ENCODE results near the gene RABGAP1L.
"Not testable (repeated sequence)": the region's sequence is repeated elsewhere in the genome, so short reads cannot be mapped to it uniquely, and the experiment has no call there.

Gene RABGAP1L

DNA sequence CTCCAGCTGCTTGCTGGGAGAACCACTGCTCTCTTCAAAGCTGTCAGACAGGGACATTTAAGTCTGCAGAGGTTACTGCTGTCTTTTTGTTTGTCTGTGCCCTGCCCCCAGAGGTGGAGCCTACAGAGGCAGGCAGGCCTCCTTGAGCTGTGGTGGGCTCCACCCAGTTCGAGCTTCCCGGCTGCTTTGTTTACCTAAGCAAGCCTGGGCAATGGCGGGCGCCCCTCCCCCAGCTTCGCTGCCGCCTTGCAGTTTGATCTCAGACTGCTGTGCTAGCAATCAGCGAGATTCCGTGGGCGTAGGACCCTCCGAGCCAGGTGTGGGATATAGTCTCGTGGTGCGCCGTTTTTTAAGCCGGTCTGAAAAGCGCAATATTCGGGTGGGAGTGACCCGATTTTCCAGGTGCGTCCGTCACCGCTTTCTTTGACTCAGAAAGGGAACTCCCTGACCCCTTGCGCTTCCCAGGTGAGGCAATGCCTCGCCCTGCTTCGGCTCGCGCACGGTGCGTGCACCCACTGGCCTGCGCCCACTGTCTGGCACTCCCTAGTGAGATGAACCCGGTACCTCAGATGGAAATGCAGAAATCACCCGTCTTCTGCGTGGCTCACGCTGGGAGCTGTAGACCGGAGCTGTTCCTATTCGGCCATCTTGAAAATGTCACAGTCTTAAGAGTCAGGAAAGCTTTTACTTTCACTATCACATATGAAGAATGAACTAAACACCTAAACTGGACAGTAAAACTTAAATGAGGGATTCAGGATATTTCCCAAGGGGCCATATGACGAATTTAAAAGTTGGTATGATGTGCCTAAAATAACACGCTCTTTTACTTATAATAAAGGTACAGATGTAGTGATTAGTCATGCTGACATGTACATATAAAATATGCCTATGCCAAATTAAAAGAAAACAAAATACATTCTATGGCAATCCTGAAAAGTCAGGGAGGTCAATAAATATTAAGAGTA lies 689.6 kb downstream of the RABGAP1L start:
- not testable (repeated sequence) for DNase-seq (ENCODE audit: low read depth in 2 of 2, low spot score in 1 of 2)

DNA sequence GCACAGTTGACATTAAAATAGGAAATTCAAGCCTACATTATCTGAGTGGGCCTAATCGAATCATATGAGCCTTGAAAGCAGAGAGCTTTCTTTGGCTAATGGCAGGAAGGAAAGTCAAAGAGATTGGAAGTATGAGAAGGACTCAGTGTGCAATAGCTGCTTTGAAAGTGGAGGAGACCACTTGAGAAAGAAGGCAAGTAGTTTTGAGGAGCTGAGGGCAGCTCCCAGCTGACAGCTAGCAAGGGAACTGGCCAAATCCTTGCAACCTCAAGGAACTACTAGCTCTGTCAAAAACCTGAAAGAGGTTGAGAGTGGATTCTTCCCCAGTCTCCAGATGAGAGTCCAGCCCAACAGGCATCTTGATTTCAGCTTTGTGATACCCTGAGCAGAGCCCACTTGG lies 691.4 kb downstream of the RABGAP1L start:
- DNase-seq (ENCODE audit: low read depth in 2 of 2, low spot score in 1 of 2) = no peak

DNA sequence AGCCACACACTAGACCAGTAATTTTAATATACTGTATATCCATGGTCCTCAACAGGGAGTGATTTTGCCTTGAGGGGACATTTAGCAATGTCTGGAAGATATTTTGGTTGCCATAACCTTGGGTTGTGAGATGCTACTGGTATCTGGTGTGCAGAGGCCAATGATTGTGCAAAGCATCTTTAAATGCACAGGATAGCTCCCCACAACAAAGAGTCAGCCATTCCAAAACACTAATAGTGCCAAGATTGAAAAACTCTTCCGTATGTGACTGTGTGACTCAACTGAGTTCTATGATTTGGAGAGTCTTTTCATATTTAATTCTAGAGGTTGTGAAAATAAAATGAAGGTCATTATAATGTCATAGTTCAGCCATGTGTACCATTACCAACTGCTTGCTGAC lies 699.0 kb downstream of the RABGAP1L start:
- no peak for DNase-seq (ENCODE audit: low read depth in 2 of 2, low spot score in 1 of 2)

DNA sequence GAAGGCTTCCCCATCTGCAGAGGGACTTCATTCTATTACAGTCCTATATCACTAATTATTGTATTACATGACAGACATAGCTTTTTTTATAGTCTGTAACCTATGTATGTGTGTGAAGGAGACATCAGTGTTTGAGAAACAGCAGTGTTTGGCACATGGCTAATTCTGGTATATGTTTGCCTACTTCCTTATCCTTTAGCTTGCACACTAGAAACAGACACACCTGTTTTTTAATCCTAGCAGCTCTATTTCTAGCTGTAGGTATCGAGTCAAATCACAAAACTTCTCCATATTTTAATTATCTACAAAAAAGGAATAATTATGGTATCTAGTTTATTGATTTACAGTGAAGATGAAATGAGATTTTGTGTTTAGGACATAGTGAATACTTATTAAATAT lies 711.0 kb downstream of the RABGAP1L start:
- DNase-seq (ENCODE audit: low read depth in 2 of 2, low spot score in 1 of 2) = no peak

DNA sequence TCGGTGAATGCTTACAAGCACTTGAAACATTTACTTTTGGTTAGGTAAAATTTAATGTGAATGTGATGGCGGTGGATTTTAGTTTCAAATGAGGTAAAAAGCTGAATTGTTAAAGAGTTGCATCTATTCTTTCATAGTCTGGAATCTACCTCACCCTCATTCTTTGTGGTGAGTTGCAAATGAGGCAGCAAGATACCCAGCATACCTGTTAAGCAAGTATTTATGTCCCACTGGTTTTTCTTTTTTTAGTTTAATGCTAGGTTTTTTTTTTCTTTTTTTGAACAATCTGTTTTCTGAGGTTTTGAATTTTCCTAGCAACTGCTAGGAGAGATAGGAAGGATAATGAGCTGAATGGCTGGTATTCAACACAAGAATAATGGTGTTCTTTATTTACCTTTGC lies 712.6 kb downstream of the RABGAP1L start:
- no peak for DNase-seq (ENCODE audit: low read depth in 2 of 2, low spot score in 1 of 2)

DNA sequence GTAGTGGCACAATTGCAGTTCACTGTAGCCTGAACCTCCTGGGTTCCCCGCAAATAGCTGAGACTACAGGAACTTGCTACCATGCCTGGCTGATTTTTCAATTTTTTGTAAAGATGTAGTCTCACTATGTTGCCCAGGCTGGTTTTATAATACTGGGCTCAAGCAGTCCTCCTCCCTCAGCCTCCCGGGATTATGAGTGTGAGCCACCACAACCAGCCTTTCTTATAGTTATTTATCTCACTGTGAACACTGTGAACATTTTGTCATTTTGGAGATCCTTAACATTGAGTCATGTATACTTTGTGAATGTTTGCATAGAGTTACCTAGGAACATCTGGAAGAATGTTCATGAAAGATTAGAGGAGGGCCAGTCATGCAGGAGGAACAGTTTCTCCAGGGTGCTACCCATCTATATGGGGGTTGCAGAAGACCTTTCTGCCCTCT lies 713.3 kb downstream of the RABGAP1L start:
- no peak for DNase-seq (ENCODE audit: low read depth in 2 of 2, low spot score in 1 of 2)

DNA sequence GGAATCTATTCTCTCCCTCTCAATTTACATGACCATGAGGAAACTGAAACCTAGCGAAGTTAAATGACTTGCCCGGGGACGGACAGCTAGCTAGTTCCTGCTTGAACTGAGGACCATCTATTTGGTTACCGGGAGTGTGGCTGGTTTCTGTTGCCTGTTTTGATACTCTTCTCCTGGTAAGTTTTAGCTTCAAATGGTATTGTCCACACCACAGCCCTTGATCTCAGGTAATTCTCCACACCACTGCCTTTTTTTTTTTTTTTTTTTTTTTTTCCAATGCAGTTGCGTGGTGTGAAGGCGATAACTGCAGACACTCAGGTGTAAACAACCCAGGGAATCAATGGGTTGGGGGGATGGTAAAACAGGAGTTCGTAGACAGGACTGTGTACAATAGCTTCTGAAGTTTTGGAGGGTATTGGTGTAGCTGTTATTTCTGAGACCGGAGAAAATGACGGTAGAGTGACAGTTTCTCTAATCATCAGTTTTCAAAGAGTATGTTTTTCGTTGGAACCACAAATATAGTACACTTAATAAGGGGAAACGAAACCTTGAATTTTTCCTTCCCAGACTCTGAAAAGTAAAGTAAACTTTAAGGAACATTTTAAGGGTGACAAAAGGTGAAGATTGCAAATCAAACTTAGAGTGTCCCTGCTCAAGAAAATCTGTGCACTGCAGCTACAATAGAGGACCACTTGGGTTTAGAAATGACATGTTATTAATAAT lies 715.2 kb downstream of the RABGAP1L start:
- DNase-seq (ENCODE audit: low read depth in 2 of 2, low spot score in 1 of 2) = no peak

DNA sequence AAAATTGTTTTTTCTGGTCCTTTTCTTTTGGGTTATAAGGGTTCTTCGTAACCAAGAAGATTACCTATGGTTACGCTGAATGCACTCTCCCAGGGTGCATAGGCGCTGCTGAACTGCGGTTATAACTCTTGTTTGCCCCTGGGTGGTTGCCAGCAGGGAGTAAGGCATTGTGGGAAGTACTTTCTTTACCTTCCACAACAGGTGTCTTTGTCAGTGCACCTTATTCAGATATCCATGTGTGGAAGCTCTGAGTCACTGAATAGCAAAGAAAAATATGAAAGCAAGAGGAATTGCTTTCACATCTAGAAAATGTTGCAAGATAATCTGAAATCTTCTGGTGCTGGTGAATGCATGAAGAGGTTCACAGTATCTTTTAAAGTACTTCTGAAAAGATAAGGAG lies 716.0 kb downstream of the RABGAP1L start:
- DNase-seq (ENCODE audit: low read depth in 2 of 2, low spot score in 1 of 2) = no peak

DNA sequence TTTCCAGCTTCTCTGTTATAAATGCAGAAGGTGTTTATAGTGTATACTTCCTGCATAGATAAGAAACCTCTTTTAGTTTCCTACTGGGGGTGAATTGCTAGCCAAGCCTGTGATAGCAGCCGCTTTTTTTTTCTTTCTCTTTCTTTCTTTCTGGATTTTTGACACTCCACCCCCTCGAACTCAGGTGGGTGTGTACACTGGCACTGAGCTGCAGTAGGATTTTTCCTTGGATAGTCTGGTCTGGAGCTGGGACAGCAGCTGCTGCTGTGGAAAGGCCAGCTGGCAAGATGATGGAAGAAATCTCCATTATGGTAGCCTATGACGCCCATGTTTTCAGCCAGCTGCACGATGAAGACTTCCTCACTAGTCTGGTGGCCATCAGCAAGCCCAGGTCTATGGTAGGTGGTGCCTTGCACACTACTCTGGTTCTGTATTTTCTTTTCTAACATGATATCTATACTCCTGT lies 717.9 kb downstream of the RABGAP1L start:
- DNase-seq (ENCODE audit: low read depth in 2 of 2, low spot score in 1 of 2) = no peak

DNA sequence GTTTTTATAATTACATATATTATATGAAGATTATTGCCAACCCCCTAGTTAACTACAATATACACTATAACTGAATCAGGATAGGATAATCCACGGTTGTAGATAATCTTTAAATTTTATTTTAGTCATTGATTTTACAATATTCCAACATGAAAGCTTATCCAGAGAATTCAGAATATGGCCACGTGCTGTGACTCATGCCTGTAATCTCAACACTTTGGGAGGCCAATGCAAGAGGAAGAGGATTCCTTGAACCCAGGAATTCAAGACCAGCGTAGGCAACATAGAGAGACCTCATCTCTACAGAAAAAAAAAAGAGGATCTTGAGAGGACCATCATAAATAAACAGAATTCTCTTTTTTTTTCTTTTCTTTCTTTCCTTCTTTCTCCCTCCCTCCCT lies 720.9 kb downstream of the RABGAP1L start:
- DNase-seq (ENCODE audit: low read depth in 2 of 2, low spot score in 1 of 2) = no peak

DNA sequence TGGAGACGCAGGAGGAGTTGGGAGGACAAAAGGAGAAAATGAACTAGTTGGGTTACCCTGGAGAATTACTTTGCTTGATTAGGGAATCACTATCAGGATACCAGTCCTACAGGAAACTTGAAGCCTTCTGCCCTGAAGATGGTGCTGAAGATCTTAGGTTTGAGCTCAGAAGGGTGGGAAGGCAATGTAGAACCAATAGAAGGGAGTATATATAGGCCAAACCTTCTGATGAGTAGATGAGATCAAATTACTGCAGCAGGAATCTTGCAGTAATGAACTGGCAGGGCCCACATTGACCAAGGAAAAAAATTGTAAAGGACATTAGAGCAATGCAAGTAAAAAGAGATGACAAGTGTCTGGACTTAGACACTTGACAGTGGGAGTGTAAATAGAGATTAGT lies 724.1 kb downstream of the RABGAP1L start:
- DNase-seq (ENCODE audit: low read depth in 2 of 2, low spot score in 1 of 2) = no peak

DNA sequence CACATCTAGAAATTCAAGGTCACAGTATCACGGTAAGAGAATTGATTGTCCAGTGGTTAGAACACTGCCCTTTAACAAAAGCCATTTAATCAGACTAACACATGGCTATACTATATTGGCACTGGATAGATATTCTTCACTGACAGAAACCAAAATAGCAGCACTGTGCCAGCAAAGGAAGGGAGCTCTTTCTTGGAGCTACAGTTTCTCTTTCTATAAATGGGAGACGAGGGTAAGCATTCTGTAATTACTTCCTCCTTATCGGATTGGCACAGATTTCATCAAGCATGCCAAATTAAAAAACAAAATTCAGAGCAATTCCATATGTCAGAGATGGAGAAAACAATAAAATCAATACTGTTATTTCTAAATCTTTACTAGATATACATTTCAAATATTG lies 724.7 kb downstream of the RABGAP1L start:
- DNase-seq (ENCODE audit: low read depth in 2 of 2, low spot score in 1 of 2) = no peak

DNA sequence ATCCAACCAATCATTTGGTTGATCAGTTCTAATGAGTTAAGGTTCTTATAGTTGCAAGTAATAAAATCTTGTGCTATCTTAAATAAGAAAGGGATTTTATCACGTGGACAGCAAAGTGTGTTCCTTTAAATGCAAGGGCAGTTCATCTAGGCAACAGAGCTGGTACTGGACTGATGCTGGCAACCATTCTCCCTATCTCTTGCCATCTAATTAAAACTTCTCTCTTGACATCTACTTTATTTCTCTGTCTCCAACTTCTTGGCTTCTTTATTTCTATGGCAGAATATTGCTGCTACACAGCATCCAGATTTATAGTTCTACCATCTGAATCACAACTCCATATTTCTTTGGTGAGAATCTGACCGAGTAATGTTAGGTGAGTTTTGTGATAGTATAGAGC lies 725.2 kb downstream of the RABGAP1L start:
- DNase-seq (ENCODE audit: low read depth in 2 of 2, low spot score in 1 of 2) = no peak

DNA sequence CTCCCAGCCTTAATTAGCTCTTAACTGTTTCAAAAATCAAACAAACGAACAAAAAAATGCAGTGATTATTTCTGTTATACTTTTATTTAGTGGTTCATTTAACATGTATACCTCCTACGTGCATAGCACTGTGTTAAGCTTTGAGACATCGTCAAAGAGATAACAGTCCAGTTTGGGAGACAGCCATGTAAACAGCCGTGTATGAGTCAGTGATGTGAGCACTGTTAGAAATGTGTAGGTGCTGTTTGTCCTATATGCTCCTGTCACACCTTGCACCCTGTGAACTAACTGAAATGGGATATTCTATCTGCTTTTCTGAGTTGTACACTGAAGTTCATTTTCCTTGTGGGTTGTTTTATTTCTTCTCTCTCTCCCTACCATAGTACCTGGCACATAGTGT lies 730.7 kb downstream of the RABGAP1L start:
- DNase-seq (ENCODE audit: low read depth in 2 of 2, low spot score in 1 of 2) = no peak

DNA sequence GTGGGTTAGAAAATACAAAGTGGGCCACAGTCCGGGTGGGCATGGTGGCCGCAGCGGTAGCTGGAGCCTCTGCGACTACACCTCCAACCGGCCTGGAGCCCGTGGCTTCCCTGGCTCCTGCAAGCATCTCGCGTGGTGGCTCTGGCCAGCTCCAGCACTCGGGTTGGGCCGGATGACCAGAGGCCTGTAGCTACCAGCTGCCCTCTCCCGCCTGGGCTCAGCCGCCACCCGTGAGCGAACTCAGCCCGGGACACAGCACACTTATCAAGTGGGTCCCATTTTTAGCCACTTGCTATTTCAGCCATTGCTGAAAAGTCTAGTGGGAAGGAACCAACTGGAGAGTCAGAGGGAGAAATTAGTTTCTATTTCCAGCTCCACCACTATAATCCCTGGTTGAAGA lies 732.7 kb downstream of the RABGAP1L start:
- no peak for DNase-seq (ENCODE audit: low read depth in 2 of 2, low spot score in 1 of 2)

DNA sequence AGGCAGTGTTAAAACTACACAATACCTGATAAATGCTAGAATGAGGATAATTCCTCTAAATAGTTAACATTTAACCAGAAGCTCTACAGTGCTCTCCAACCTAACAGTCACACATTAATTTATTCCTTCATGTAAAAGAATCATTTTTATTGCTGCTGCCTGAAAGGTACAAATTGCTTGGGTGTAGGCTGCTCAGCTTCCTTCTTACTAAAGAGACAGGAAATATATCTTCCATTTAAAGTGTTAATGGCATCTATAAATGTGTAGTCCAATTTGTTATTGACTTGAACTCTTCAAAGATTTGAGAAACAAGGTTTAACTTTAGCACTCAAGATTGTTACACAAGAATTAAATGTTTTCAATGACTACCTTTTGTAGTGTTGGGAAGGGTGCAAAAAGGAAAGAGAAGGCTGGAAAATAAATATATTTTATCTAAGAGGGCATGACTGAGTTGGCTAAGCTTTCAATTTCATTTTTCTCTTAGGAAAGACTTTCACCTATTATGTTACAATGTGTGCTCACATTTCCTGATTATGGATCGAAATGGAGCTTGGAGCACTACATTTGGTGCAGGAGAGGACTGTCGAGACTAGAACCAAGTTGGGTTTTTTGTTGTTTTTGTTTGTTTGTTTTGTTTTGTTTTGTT lies 734.9 kb downstream of the RABGAP1L start:
- DNase-seq (ENCODE audit: low read depth in 2 of 2, low spot score in 1 of 2) = no peak

DNA sequence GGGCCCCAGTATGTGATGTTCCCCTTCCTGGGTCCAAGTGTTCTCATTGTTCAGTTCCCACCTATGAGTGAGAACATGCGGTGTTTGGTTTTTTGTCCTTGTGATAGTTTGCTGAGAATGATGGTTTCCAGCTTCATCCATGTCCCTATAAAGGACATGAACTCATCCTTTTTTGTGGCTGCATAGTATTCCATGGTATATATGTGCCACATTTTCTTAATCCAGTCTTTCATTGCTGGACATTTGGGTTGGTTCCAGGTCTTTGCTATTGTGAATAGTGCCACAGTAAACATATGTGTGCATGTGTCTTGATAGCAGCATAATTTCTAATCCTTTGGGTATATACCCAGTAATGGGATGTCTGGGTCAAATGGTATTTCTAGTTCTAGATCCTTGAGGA lies 736.3 kb downstream of the RABGAP1L start:
- not testable (repeated sequence) for DNase-seq (ENCODE audit: low read depth in 2 of 2, low spot score in 1 of 2)

DNA sequence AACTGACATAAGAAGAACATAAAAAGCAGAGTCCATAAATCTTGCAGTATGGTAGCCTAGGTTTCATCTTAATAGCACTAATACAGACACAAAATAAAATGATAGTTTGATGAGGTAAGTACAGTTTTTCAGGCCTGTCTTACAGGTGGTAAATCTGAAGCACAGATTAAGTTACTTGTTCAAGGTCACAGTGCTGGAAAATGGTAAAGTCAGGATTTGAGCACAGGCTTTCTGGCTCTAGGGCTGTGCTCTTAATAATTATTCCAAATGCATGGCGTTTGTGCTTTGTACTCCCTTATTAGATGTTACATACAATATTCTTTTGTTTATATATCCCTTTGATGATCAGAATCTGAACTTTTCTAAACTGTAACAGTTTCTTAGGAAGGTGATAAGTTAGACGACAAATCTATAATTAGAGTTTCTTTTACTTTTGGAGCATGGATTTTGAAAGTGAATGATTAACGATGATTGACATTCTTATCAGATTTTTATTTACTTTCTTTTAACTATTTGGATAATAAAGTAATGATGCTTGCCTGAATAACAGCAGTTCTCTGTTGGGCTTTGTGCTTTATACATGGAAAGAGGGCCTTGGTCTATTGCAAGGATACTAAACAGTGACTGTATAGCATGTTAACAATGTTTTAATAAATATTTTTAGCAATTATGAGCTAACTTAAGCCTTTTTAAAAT lies 738.9 kb downstream of the RABGAP1L start:
- no peak for DNase-seq (ENCODE audit: low read depth in 2 of 2, low spot score in 1 of 2)

DNA sequence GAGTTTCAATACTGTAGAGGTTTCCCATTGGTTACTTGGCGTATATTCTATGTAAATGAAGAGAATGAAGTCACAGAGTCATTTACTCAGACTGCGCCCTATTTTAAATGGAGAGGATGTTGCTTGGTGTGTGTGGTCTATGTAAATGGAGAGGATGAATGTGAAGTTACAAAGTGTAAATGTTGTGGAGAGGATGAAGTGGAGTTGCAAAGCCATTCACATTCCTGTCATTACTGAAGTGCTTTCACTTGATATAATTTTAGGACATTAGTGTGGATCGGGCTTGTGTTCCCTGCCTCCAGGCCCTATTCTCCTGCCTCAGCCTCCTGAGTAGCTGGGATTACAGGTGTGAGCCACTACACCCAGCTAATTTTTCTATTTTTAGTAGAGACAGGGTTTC lies 741.0 kb downstream of the RABGAP1L start:
- no peak for DNase-seq (ENCODE audit: low read depth in 2 of 2, low spot score in 1 of 2)

DNA sequence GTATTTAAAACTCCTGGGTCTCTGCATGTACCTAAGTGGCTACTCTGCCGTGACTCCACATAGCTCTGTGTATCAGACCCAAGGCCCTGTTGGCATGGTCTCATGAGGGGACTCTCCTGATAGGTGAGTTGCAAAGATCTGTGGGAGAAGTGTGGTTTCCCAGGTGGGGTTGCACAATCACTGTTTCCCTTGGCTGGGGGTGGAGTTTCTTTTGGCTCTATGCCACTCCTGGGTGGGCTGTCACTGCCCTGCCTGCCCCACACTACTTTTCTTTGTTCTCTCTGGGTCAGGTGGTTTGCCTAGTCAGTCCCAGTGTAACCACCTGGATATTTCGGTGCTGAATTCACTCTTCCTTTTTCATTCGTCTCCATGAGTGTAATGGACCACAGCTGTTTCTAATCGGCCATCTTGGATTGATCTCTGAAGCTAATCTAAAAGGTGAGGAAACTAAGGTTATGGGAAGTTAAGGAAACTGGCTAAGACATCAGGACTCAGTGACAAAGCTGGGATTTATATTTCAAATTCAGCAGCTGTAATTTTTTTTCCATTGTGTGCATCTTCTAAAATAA lies 743.3 kb downstream of the RABGAP1L start:
- DNase-seq (ENCODE audit: low read depth in 2 of 2, low spot score in 1 of 2) = no peak

DNA sequence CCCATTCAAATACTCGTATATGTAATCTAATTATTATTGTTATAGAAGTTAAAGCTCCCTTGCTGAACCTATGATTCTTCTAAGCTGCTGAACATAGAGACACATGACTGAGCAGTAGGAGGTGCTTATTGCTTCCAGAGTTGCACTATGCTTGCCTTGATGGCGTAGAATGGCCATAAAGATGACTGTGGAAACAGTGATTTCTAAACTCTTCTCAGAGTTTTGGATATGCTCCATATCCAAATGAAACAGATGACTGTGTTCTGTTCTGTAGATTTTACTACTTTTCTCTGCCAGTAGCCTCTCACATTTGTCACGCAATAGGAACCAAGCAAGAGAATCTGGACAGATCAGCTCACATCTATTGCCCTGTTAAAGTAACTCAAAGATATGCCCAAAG lies 752.3 kb downstream of the RABGAP1L start:
- DNase-seq (ENCODE audit: low read depth in 2 of 2, low spot score in 1 of 2) = no peak

Measured in stimulated activated CD8-positive, alpha-beta memory T cell treated with anti-CD3 and anti-CD28 coated beads, Interleukin-4, amount 100 ng/mL, for 1 hour (primary cell).